Measurements from ENCODE around the gene VEGFD.

VEGFD gene

GRCh38 chrX:15384304-15384703 lies at the start of gene VEGFD:
Gene VEGFD (minus strand): TSS chrX:15384413. CDS start chrX:15383946, 467 bp downstream.
- DNase-seq = no peak

- DNase-seq = no peak
Observed at GRCh38 chrX:15430584-15430983, 46.4 kb upstream of the VEGFD start.

GRCh38 chrX:15430076-15430475 lies 45.9 kb upstream of the VEGFD start:
- DNase-seq = peak; percentile 24

GRCh38 chrX:15425024-15425423 lies 40.8 kb upstream of the VEGFD start:
- DNase-seq = no peak

GRCh38 chrX:15418707-15419181 lies 34.5 kb upstream of the VEGFD start:
- DNase-seq = no peak

- DNase-seq = no peak
Observed at GRCh38 chrX:15418041-15418706, 34.0 kb upstream of the VEGFD start.

- peak; percentile 69 for DNase-seq
Observed at GRCh38 chrX:15416133-15416993, 32.1 kb upstream of the VEGFD start.

GRCh38 chrX:15413101-15413500 lies 28.9 kb upstream of the VEGFD start:
- no peak for DNase-seq

- DNase-seq = no peak
Observed at GRCh38 chrX:15410947-15411346, 26.7 kb upstream of the VEGFD start.

- no peak for DNase-seq
Observed at GRCh38 chrX:15410430-15410829, 26.2 kb upstream of the VEGFD start.

GRCh38 chrX:15405846-15406245 lies 21.6 kb upstream of the VEGFD start:
- no peak for DNase-seq

- no peak for DNase-seq
Observed at GRCh38 chrX:15404401-15405096, 20.3 kb upstream of the VEGFD start.

GRCh38 chrX:15401378-15401777 lies 17.2 kb upstream of the VEGFD start:
- no peak for DNase-seq

- DNase-seq = no peak
Observed at GRCh38 chrX:15399962-15400391, 15.8 kb upstream of the VEGFD start.

- no peak for DNase-seq
Observed at GRCh38 chrX:15398874-15399273, 14.7 kb upstream of the VEGFD start.

GRCh38 chrX:15395789-15396188 lies 11.6 kb upstream of the VEGFD start:
- DNase-seq = no peak

- no peak for DNase-seq
Observed at GRCh38 chrX:15391850-15392249, 7.6 kb upstream of the VEGFD start.

GRCh38 chrX:15382813-15383212 lies 1.4 kb downstream of the VEGFD start:
- no peak for DNase-seq

GRCh38 chrX:15376956-15377355 lies 7.3 kb downstream of the VEGFD start:
- no peak for DNase-seq

- no peak for DNase-seq
Observed at GRCh38 chrX:15373976-15374375, 10.2 kb downstream of the VEGFD start.

GRCh38 chrX:15366506-15367352 lies 17.5 kb downstream of the VEGFD start:
- peak; percentile 60 for DNase-seq

GRCh38 chrX:15359701-15360100 lies 24.5 kb downstream of the VEGFD start:
- DNase-seq = no peak

- no peak for DNase-seq
Observed at GRCh38 chrX:15358533-15358932, 25.7 kb downstream of the VEGFD start.

Measured in MV-4-11 (cell line).